Raji (cell line): ENCODE results near the gene GPR150.

Experiments
- POLR2A ChIP-seq: IDR thresholded peaks from 2 replicates; pipeline ENCODE4 v1.6.1; 2011; ENCODE audit warnings: low read depth, low read length, control low read depth; ENCODE audit not compliant: insufficient read depth

Gene GPR150

DNA sequence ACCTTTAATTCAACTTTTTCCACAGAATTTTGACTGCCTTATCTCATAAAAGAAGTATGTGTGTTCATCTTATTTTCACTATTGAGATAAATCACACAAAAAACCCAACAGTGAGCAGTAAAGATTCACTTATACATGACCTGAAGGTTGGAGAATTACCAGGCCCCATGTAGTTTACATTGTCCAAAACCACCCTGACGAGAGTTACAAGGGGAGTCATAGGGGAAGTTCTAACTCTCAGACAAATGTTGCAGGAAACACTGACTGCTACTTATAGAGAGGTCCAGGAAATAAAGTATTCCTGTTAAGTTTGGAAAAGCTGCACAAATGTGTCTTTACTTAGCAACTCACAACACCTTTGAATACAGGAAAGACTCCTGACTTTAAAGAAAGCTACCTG lies 48.8 kb downstream of the GPR150 start:
- no peak for TF ChIP-seq POLR2A

DNA sequence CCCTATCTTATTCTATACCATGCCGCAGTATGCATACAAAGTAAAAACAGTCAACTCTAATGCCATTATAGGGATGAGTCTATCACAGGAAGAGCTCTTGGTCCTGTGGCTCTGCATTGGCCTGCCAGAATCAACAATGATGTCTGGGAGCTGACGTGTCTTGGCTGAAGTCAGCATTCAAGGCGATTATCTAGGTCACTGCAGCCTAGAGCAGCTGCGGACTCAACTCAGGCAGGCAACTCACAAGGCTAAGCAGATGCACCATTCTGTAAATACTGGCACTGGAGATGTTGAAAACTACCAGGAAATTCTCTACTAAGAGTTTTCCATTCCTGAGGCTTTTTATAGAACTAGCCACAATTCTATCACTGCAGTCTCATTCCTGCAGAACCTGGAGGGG lies 49.7 kb downstream of the GPR150 start:
- TF ChIP-seq POLR2A, result no peak

DNA sequence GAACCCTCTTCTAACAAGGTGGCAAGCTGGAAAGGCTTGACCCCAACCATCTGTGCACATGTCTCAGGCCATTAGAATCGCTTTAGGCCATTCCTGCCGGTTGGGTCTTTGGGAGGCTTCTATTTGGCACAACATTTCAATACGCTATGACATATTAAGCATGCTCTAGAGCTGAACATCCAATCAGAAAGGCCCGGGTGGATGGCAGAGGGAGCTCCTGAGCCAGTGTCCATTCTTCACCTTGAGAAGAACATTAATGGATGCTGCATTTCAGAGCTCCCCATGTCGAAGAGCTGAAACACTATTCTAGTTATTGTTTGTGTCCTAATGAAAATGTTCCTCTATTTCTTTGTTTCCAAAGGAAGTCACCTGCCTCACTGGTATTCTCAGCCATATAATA lies 50.1 kb downstream of the GPR150 start:
- TF ChIP-seq POLR2A, result no peak

DNA sequence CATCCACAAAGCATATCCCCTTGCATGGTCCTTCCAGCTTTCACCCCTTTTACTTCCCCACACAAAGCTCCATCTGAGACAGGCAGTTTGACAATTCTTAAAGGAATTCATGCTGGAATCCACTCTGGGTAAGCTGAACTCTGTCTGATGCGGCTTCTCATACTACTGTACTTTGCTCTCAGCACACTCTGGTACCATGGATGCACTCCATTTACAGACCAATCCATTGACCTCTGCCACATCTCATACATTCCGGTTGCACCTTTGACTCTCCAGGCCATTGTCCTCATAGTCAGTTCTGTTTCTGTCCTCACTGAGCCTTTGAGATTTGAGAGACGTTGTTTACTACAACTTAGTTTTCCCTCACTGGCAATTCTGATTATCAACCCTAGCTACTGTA lies 50.7 kb downstream of the GPR150 start:
- TF ChIP-seq POLR2A, result no peak
